Keratinocyte (primary cell): ENCODE results near the gene BRSK2.

Experiments
- CTCF ChIP-seq, 3 experiments: IDR thresholded peaks in 1 of 3; conservative IDR thresholded peaks in 1 of 3; optimal IDR thresholded peaks in 1 of 3; 2 replicates in 2 of 3; 3 replicates in 1 of 3; pipeline versions ENCODE3 to v1.5.1; 2011; ENCODE audit warnings: low read length in 3 of 3, mild to moderate bottlenecking in 3 of 3, moderate library complexity in 2 of 3, control low read depth in 1 of 3, inconsistent platforms in 1 of 3; ENCODE audit not compliant: insufficient read depth in 2 of 3; ENCODE audit errors: extremely low read depth in 1 of 3
- EZH2 ChIP-seq: IDR thresholded peaks from one replicate; pipeline ENCODE4 v1.6.1; 2012; ENCODE audit warnings: inconsistent platforms, mild to moderate bottlenecking, low read length, moderate library complexity

DNA sequence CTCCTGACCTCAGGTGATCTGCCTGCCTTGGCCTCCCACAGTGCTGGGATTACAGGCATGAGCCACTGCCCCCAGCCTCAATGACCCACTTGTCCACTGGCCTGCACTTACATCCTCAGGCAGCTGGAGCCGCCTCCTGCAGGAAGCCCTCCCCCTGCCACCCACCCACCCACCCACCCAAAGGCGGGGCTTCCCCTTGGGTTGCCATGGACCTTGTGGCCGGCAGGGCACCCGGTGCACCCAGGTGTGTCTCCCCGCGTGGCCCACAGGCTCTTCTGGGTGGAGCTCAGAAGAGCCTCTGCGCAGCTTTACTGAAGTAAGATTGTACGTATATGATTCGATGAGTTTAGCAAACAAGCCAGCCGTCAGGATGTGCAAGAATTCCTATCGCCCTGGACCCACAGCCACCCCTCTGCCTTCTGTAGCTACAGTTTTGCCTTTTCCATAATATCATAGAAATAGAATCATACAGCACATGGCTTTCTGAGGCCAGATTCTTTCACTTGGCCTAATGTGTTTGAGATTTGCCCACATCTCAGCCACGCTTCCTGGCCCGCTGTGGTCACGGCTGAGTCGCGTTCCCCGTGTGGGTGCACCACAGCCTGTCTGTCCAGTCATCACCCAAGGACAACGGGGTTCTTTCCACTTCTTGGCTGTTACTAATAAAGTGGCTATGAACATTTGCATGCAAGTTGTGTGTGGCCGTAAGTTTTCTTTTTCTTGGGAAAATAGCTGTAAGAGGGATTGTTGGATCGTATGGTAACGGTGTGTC is 5.3 kb upstream of the BRSK2 start:
- TF ChIP-seq CTCF (optimal IDR thresholded peaks at IDR 0.05 in 1 of 3, IDR thresholded peaks at IDR 0.05 in 1 of 3, conservative IDR thresholded peaks at IDR 0.05 in 1 of 3; ENCODE audit: extremely low read depth in 1 of 3, insufficient read depth in 2 of 3, low read length in 3 of 3) (no peak), EZH2 (no peak)
